Endothelial cell of umbilical vein (primary cell): Measurements from ENCODE around the gene USHBP1. TPM values are rescaled to one million over a fixed set of nuclear protein-coding genes. Genes with fewer than 3 reads are reported as not detected.

Experiments
- BruUV-seq: library from RNA; stranded (reverse); fragments of 400-500 nt; replicated peaks from 2 replicates; lab custom pipeline; 2021; lab: Mats Ljungman, UMichigan
- CTCF ChIA-PET: fragments of 300-600, 350-600 bp; sonication (Branson Sonifier 250); formaldehyde crosslinking; loops from one replicate; lab custom pipeline; 2021; ENCODE audit warnings: antibody characterized with exemption, inconsistent platforms; lab: Charles Lee
- POLR2A ChIA-PET: fragments of 300-600, 350-600 bp; sonication (Branson Sonifier 250); formaldehyde crosslinking; loops from one replicate; lab custom pipeline; 2021; ENCODE audit warnings: antibody characterized with exemption, inconsistent platforms; lab: Charles Lee
- DNase-seq: peaks from one replicate; pipeline ENCODE4 v3.0.0-alpha.2; 2011; ENCODE audit warnings: low read depth, low spot score
- FAIRE-seq: peaks from 2 replicates; lab custom pipeline; 2011; peaks lifted over from hg19 to GRCh38; lab: Jason Lieb, UNC
- H2AFZ ChIP-seq: 2 replicates; pipeline ENCODE4 v1.6.0; 2012; ENCODE audit warnings: low read depth, low read length, control low read depth, inconsistent platforms
- H3K27ac ChIP-seq: 2 replicates; pipeline ENCODE4 v1.5.1; 2011; ENCODE audit warnings: low read depth, mild to moderate bottlenecking, control low read depth, low read length, moderate library complexity; ENCODE audit not compliant: insufficient read depth
- H3K27me3 ChIP-seq, 2 experiments: 2 replicates each; pipeline versions ENCODE4 v1.6.0 to v1.6.1; 2011; ENCODE audit warnings: low read length in 2 of 2, mixed read lengths in 1 of 2; ENCODE audit not compliant: control insufficient read depth in 2 of 2, insufficient read depth in 2 of 2
- H3K36me3 ChIP-seq, 2 experiments: 2 replicates in 1 of 2; 3 replicates in 1 of 2; pipeline ENCODE4 v1.5.1; 2011; ENCODE audit warnings: low read length in 2 of 2, mild to moderate bottlenecking in 1 of 2, moderate library complexity in 1 of 2; ENCODE audit not compliant: control insufficient read depth in 2 of 2, insufficient read depth in 2 of 2; ENCODE audit errors: extremely low read depth in 1 of 2
- H3K4me1 ChIP-seq: 3 replicates; pipeline ENCODE4 v1.5.1; 2011; ENCODE audit warnings: mild to moderate bottlenecking, low read length; ENCODE audit not compliant: control insufficient read depth, insufficient read depth; ENCODE audit errors: extremely low read depth
- H3K4me2 ChIP-seq: 2 replicates; pipeline ENCODE4 v1.6.1; 2011; ENCODE audit warnings: low read length, control low read depth, mixed read lengths; ENCODE audit not compliant: insufficient read depth
- H3K4me3 ChIP-seq, 3 experiments: fragments of 200-600 bp in 1 of 3; sonication (generic), shearing (Covaris generic) in 1 of 3; replicated peaks in 1 of 3; 2 replicates each; pipeline ENCODE4 v1.5.1; 2011 to 2016; ENCODE audit warnings: control low read depth in 3 of 3, low read length in 3 of 3, mild to moderate bottlenecking in 2 of 3, inconsistent platforms in 1 of 3, low read depth in 1 of 3, moderate library complexity in 1 of 3; ENCODE audit not compliant: insufficient read depth in 1 of 3
- H3K79me2 ChIP-seq: 2 replicates; pipeline ENCODE4 v1.6.0; 2012; ENCODE audit warnings: low read length, inconsistent platforms; ENCODE audit not compliant: control insufficient read depth, insufficient read depth
- H3K9ac ChIP-seq: replicated peaks from 2 replicates; pipeline ENCODE3; 2011; ENCODE audit warnings: low read length, control low read depth; ENCODE audit not compliant: insufficient read depth; ENCODE audit errors: extremely low read depth
- H3K9me1 ChIP-seq: replicated peaks from 3 replicates; pipeline ENCODE4 v1.6.0; 2011; ENCODE audit warnings: mild to moderate bottlenecking, low read length; ENCODE audit not compliant: control insufficient read depth, insufficient read depth; ENCODE audit errors: extremely low read depth
- H3K9me3 ChIP-seq: replicated peaks from 2 replicates; pipeline ENCODE4 v1.5.1; 2012; ENCODE audit warnings: low read length, inconsistent platforms; ENCODE audit not compliant: control insufficient read depth, insufficient read depth
- H4K20me1 ChIP-seq: replicated peaks from 2 replicates; pipeline ENCODE3; 2011; ENCODE audit warnings: mild to moderate bottlenecking, low read length; ENCODE audit not compliant: control insufficient read depth, insufficient read depth; ENCODE audit errors: extremely low read depth
- CTCF ChIP-seq, 2 donors: IDR thresholded peaks; 1 replicate in 1 of 2; 2 replicates in 1 of 2; pipeline ENCODE4 v1.5.1; 2011; ENCODE audit warnings: low read length in 2 of 2, mild to moderate bottlenecking in 2 of 2, moderate library complexity in 2 of 2, control low read depth in 1 of 2, inconsistent platforms in 1 of 2, low read depth in 1 of 2; ENCODE audit not compliant: insufficient read depth in 1 of 2; ENCODE audit errors: extremely low read depth in 1 of 2
- FOS ChIP-seq: IDR thresholded peaks from 2 replicates; pipeline ENCODE4 v1.6.1; 2011; ENCODE audit warnings: mild to moderate bottlenecking, low read length, moderate library complexity, borderline replicate concordance; ENCODE audit not compliant: insufficient read depth
- MAX ChIP-seq: IDR thresholded peaks from 2 replicates; pipeline ENCODE4 v1.6.1; 2011; ENCODE audit not compliant: insufficient read depth, insufficient read length
- MYC ChIP-seq: IDR thresholded peaks from one replicate; pipeline ENCODE4 v1.6.1; 2011; ENCODE audit warnings: mild to moderate bottlenecking, low read depth, low read length
- POLR2A ChIP-seq: IDR thresholded peaks from 2 replicates; pipeline ENCODE4 v1.6.1; 2012; ENCODE audit warnings: low read depth, mild to moderate bottlenecking, control low read depth, low read length
- POLR2AphosphoS5 ChIP-seq: IDR thresholded peaks from 2 replicates; pipeline ENCODE4 v1.6.1; 2012; ENCODE audit warnings: low read depth, mild to moderate bottlenecking, control low read depth, low read length, moderate library complexity; ENCODE audit not compliant: insufficient read depth
- dilution Hi-C: fragments of 300-500 bp; cut with MboI; formaldehyde crosslinking; loops from one replicate; pipeline ENCODE4 v1.15.0; 2019; ENCODE audit warnings: low sequenced_read_pairs; ENCODE audit not compliant: extremely low pct_ligation_motif_present
- intact Hi-C: fragments of 100-400 bp; cut with micrococcal nuclease; formaldehyde crosslinking; loops from one replicate; pipeline ENCODE4 v1.10.0; 2022
- polyA plus RNA-seq, 4 experiments: library from polyadenylated mRNA; depleted of rRNA in 3 of 4; stranded (reverse) in 3 of 4; unstranded in 1 of 4; fragments of >200 nt; gene quantifications; 2 replicates each; pipeline versions ENCODE4 v1.2.1 to v1.2.3, GENCODE V29; 2011 to 2012; ENCODE audit warnings: missing spikeins in 1 of 4
- total RNA-seq: library from RNA; stranded (reverse); gene quantifications from 2 replicates; pipeline ENCODE4 v1.2.3, GENCODE V29; 2021

Gene USHBP1
- total and polyA plus RNA-seq, 2 donors (not counting 3 experiments of a cell fraction or from before 2014, with no cell fraction given), result 14.8 to 20.4 TPM

GRCh38 chr19:17249887-17250548, 14.5 kb downstream of the USHBP1 start:
- peaks cover 22% of the 10 kb centered on the region for H3K4me1 ChIP-seq
- BruUV-seq, result no TSS peak
- no peak overlapping the region for H2AFZ ChIP-seq
- no peak overlapping the region for H3K27ac ChIP-seq
- CTCF ChIA-PET, result interaction anchor here (1.5 to 4.4 kb wide), 4 partner anchors 11 to 32 kb away, joined by 3 to 28 read pairs (median 5); no protein-coding TSS in a partner anchor
- H3K4me3 ChIP-seq, result no peak overlapping the region
- intact Hi-C loops (no loop called here), dilution Hi-C loops (no loop called here)
- FAIRE-seq (no peak), DNase-seq (no peak)
- no peak overlapping the region for H3K4me2 ChIP-seq
- POLR2A ChIA-PET, result interaction anchor here (0.6 to 1.1 kb wide), 2 partner anchors 14 to 76 kb away, joined by 3 to 7 read pairs; partner anchors contain the start of gene USHBP1
- H3K9me3 ChIP-seq, result no peaks in the 10 kb centered on the region
- H3K36me3 ChIP-seq, result peaks cover 0 to 20% of the 10 kb centered on the region in 2 experiments
- H3K27me3 ChIP-seq, result no peaks in the 10 kb centered on the region
- H4K20me1 ChIP-seq, result no peaks in the 10 kb centered on the region
- no peak overlapping the region for H3K9ac ChIP-seq
- no peaks in the 10 kb centered on the region for H3K9me1 ChIP-seq
- peaks cover under 1% of the 10 kb centered on the region for H3K79me2 ChIP-seq
- TF ChIP-seq FOS, result no peak
- TF ChIP-seq MAX, result no peak
- TF ChIP-seq POLR2A, result no peak
- TF ChIP-seq POLR2AphosphoS5, result no peak
- TF ChIP-seq CTCF (IDR thresholded peaks at IDR 0.05; ENCODE audit: extremely low read depth in 1 of 2, insufficient read depth in 1 of 2, low read depth in 1 of 2, low read length in 2 of 2), result no peak
- no peak for TF ChIP-seq MYC
